ENCODE data around the gene MLLT10.

Gene MLLT10

GRCh38 chr10:21517134-21518031 is 16.6 kb upstream of the MLLT10 start:
- peak; percentile 18 for DNase-seq

- peak; percentile 14 for DNase-seq
Measured at GRCh38 chr10:21518149-21518640, 15.8 kb upstream of the MLLT10 start.

- no peak for DNase-seq
Measured at GRCh38 chr10:21518641-21519396, 15.2 kb upstream of the MLLT10 start.

- DNase-seq = no peak
Measured at GRCh38 chr10:21519397-21519933, 14.6 kb upstream of the MLLT10 start.

- peak; percentile 38 for DNase-seq
Measured at GRCh38 chr10:21519941-21520436, 14.0 kb upstream of the MLLT10 start.

- no peak for DNase-seq
Measured at GRCh38 chr10:21520509-21520908, 13.5 kb upstream of the MLLT10 start.

GRCh38 chr10:21520949-21521348 is 13.1 kb upstream of the MLLT10 start:
- DNase-seq = no peak

- DNase-seq = no peak
Measured at GRCh38 chr10:21521751-21522533, 12.1 kb upstream of the MLLT10 start.

- DNase-seq = no peak
Measured at GRCh38 chr10:21522631-21523406, 11.2 kb upstream of the MLLT10 start.

GRCh38 chr10:21523557-21524008 is 10.4 kb upstream of the MLLT10 start:
- DNase-seq = no peak

GRCh38 chr10:21524131-21524525 is 9.9 kb upstream of the MLLT10 start:
- no peak for DNase-seq

GRCh38 chr10:21524526-21525366 is 9.3 kb upstream of the MLLT10 start:
- DNase-seq = no peak

- DNase-seq = peak; percentile 62
Measured at GRCh38 chr10:21525367-21526187, 8.5 kb upstream of the MLLT10 start, which contains the start of gene SKIDA1. Gene SKIDA1, minus strand, starts transcription at chr10:21525682. Its CDS starts 7,860 bp downstream, at chr10:21517822.

- peak; percentile 69 for DNase-seq
Measured at GRCh38 chr10:21526188-21526859, 7.7 kb upstream of the MLLT10 start.

GRCh38 chr10:21526860-21527597 is 7.0 kb upstream of the MLLT10 start:
- DNase-seq = peak; percentile 47

GRCh38 chr10:21527598-21528235 is 6.3 kb upstream of the MLLT10 start:
- no peak for DNase-seq

- no peak for DNase-seq
Measured at GRCh38 chr10:21528236-21529031, 5.6 kb upstream of the MLLT10 start.
